ENCODE data around the gene ZNF224. TPM values are rescaled to one million over a fixed set of nuclear protein-coding genes. Genes with fewer than 3 reads are reported as not detected.

Gene ZNF224
- polyA plus RNA-seq, 1 donor (not counting 4 experiments of a cell fraction or from before 2014, with no cell fraction given) = 17.5 TPM

DNA sequence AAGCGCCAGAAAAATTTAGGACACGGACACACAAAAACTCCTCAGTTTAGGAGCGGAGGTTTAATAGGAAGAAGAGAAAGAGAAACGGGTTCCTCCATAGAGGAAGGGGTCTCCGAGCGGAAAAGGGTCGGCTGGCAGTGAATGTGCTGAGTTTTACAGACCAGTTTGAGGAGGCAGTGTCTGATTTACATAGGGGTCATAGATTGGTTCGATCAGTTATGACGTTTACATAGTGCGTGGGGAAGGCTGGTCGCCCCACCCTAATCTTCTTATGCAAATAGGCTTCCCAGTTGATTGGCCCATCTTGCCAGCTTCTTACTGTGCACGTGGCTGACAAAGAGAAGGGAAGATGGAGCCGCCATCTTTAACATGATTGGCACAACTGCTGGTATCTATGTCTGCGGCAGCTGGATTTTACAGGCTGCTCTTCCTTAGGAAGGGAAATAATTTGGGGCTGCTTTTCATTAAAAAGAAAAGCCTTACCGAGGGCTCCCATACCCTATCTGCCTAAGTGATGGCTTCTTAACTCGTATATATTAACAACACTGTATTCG, 17.8 kb downstream of the ZNF224 start:
- FAIRE-seq (peak; percentile 69), DNase-seq (ENCODE audit: low read depth, low spot score) (peak; percentile 33)
- peak overlapping the region; percentile 76 to 99 (median 98) for H3K4me3 ChIP-seq (ENCODE audit: control insufficient read depth in 2 of 3, extremely low read depth in 1 of 3, insufficient read depth in 2 of 3, low read depth in 1 of 3, low read length in 3 of 3)
- no peaks in the 10 kb centered on the region for H3K79me2 ChIP-seq (ENCODE audit: control insufficient read depth, insufficient read depth, low read length)
- no peak for TF ChIP-seq EZH2 (IDR thresholded peaks at IDR 0.05; ENCODE audit: low read length)
- TF ChIP-seq, protein P1, sequence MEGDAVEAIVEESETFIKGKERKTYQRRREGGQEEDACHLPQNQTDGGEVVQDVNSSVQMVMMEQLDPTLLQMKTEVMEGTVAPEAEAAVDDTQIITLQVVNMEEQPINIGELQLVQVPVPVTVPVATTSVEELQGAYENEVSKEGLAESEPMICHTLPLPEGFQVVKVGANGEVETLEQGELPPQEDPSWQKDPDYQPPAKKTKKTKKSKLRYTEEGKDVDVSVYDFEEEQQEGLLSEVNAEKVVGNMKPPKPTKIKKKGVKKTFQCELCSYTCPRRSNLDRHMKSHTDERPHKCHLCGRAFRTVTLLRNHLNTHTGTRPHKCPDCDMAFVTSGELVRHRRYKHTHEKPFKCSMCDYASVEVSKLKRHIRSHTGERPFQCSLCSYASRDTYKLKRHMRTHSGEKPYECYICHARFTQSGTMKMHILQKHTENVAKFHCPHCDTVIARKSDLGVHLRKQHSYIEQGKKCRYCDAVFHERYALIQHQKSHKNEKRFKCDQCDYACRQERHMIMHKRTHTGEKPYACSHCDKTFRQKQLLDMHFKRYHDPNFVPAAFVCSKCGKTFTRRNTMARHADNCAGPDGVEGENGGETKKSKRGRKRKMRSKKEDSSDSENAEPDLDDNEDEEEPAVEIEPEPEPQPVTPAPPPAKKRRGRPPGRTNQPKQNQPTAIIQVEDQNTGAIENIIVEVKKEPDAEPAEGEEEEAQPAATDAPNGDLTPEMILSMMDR (optimal IDR thresholded peaks at IDR 0.05 in 1 of 3, IDR thresholded peaks at IDR 0.05 in 1 of 3, conservative IDR thresholded peaks at IDR 0.05 in 1 of 3; ENCODE audit: extremely low read depth in 1 of 3, insufficient read depth in 2 of 3, low read length in 3 of 3) = no peak
- H3K4me1 ChIP-seq (ENCODE audit: control insufficient read depth, extremely low read depth, insufficient read depth, low read length) = no peaks in the 10 kb centered on the region
- no peaks in the 10 kb centered on the region for H3K9me1 ChIP-seq (ENCODE audit: control insufficient read depth, extremely low read depth, insufficient read depth, low read length)
- no peak overlapping the region for H3K9ac ChIP-seq (ENCODE audit: control insufficient read depth, extremely low read depth, insufficient read depth, low read length)
- dilution Hi-C loops (cut with MboI; ENCODE audit: extremely low pct_ligation_motif_present, low sequenced_read_pairs) = no loop called here
- H3K27me3 ChIP-seq (ENCODE audit: control insufficient read depth, extremely low read depth, insufficient read depth, low read length) = no peaks in the 10 kb centered on the region
- no peaks in the 10 kb centered on the region for H4K20me1 ChIP-seq (ENCODE audit: control insufficient read depth, extremely low read depth, insufficient read depth, low read length)
- H3K9me3 ChIP-seq (ENCODE audit: control insufficient read depth, low read depth, low read length) = peaks cover 5% of the 10 kb centered on the region
- peak overlapping the region; percentile 67 for H2AFZ ChIP-seq (ENCODE audit: control insufficient read depth, low read length)
- peaks cover 1 to 9% of the 10 kb centered on the region in 2 experiments for H3K36me3 ChIP-seq (ENCODE audit: control insufficient read depth in 2 of 2, extremely low read depth in 1 of 2, insufficient read depth in 2 of 2, low read length in 2 of 2)
- peak overlapping the region; percentile 91 for H3K4me2 ChIP-seq (ENCODE audit: control insufficient read depth, extremely low read depth, insufficient read depth, low read depth, low read length)
- H3K27ac ChIP-seq (ENCODE audit: control insufficient read depth, insufficient read depth, low read length) = peak overlapping the region; percentile 19

DNA sequence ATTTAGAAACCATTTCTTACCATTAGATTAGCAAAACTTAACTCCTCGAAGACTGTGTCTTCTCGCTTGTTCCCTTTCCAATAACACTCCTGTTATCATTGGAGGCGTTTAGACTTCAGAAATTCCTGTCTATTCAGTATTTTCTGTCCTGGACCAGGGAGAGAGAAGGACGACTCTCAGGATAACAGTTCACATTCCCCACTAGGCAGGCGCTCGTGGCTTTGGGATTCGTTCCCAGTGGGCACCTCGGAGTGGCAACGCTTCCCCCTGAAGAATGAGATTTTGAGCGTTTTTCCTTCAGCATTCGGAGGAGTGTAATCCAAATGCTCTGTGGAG, 18.6 kb downstream of the ZNF224 start:
- TF ChIP-seq EZH2 (IDR thresholded peaks at IDR 0.05; ENCODE audit: low read length) = no peak
- TF ChIP-seq, protein P1 (optimal IDR thresholded peaks at IDR 0.05 in 1 of 3, IDR thresholded peaks at IDR 0.05 in 1 of 3, conservative IDR thresholded peaks at IDR 0.05 in 1 of 3; ENCODE audit: extremely low read depth in 1 of 3, insufficient read depth in 2 of 3, low read length in 3 of 3) = no peak
- Histone ChIP-seq H3K9ac (ENCODE audit: control insufficient read depth, extremely low read depth, insufficient read depth, low read length) (peak overlapping the region; percentile 79), H3K27me3 (ENCODE audit: control insufficient read depth, extremely low read depth, insufficient read depth, low read length) (no peaks in the 10 kb centered on the region), H2AFZ (ENCODE audit: control insufficient read depth, low read length) (peak overlapping the region; percentile 95), H3K9me3 (ENCODE audit: control insufficient read depth, low read depth, low read length) (peaks cover 3% of the 10 kb centered on the region), H3K36me3 (ENCODE audit: control insufficient read depth in 2 of 2, extremely low read depth in 1 of 2, insufficient read depth in 2 of 2, low read length in 2 of 2) (peaks cover 0 to 2% of the 10 kb centered on the region in 2 experiments), H3K4me3 (ENCODE audit: control insufficient read depth in 2 of 3, extremely low read depth in 1 of 3, insufficient read depth in 2 of 3, low read depth in 1 of 3, low read length in 3 of 3) (peak overlapping the region; percentile 76 to 99 (median 98)), H3K4me1 (ENCODE audit: control insufficient read depth, extremely low read depth, insufficient read depth, low read length) (no peaks in the 10 kb centered on the region), H3K9me1 (ENCODE audit: control insufficient read depth, extremely low read depth, insufficient read depth, low read length) (no peaks in the 10 kb centered on the region), H3K79me2 (ENCODE audit: control insufficient read depth, insufficient read depth, low read length) (no peaks in the 10 kb centered on the region), H3K4me2 (ENCODE audit: control insufficient read depth, extremely low read depth, insufficient read depth, low read depth, low read length) (peak overlapping the region; percentile 91), H4K20me1 (ENCODE audit: control insufficient read depth, extremely low read depth, insufficient read depth, low read length) (no peaks in the 10 kb centered on the region), H3K27ac (ENCODE audit: control insufficient read depth, insufficient read depth, low read length) (peak overlapping the region; percentile 60)
- dilution Hi-C loops (cut with MboI; ENCODE audit: extremely low pct_ligation_motif_present, low sequenced_read_pairs) = no loop called here
- DNase-seq (ENCODE audit: low read depth, low spot score) (no peak), FAIRE-seq (no peak)

All from keratinocyte (primary cell).